Suprapubic skin (tissue), 4 donors: ENCODE results near the gene SFXN5. TPM values are rescaled to one million over a fixed set of nuclear protein-coding genes. Genes with fewer than 3 reads are reported as not detected.

ENCODE experiments used
- DNase-seq, 2 donors: peaks; one replicate each; pipeline ENCODE4 v3.0.0-alpha.2; 2019; ENCODE audit warnings: low spot score in 2 of 2
- H3K27ac ChIP-seq: fragments of 200-600 bp; sonication (generic); one replicate; pipeline ENCODE4 v1.5.1; 2019
- H3K27me3 ChIP-seq: fragments of 200-600 bp; sonication (generic); one replicate; pipeline ENCODE4 v1.5.1; 2019
- H3K36me3 ChIP-seq: fragments of 200-600 bp; sonication (generic); one replicate; pipeline ENCODE4 v1.5.1; 2019
- H3K4me1 ChIP-seq: fragments of 200-600 bp; sonication (generic); one replicate; pipeline ENCODE4 v1.5.1; 2019
- H3K4me3 ChIP-seq: fragments of 200-600 bp; sonication (generic); one replicate; pipeline ENCODE4 v1.5.1; 2019; ENCODE audit warnings: mild to moderate bottlenecking
- H3K9me3 ChIP-seq: fragments of 200-600 bp; sonication (generic); one replicate; pipeline ENCODE4 v1.5.1; 2019
- CTCF ChIP-seq, 2 donors: fragments of 200-600 bp in 1 of 2; fragments of 450-650 bp in 1 of 2; sonication (generic) in 1 of 2; IDR thresholded peaks; one replicate each; pipeline ENCODE4 v1.5.1; 2016 to 2019; ENCODE audit warnings: antibody characterized with exemption in 2 of 2, mild to moderate bottlenecking in 1 of 2, moderate library complexity in 1 of 2
- EP300 ChIP-seq: sonication (generic); formaldehyde crosslinking; IDR thresholded peaks from one replicate; pipeline ENCODE4 v1.6.1; 2017; ENCODE audit warnings: antibody characterized with exemption
- POLR2A ChIP-seq, 2 donors: fragments of 450-650 bp; IDR thresholded peaks; one replicate each; pipeline ENCODE4 v1.6.1; 2017; ENCODE audit warnings: antibody characterized with exemption in 2 of 2, mild to moderate bottlenecking in 2 of 2, moderate library complexity in 2 of 2
- POLR2AphosphoS5 ChIP-seq, 3 donors: sonication (generic); formaldehyde crosslinking; IDR thresholded peaks; one replicate each; pipeline ENCODE4 v1.6.1; 2017; ENCODE audit warnings: antibody characterized with exemption in 3 of 3
- WGBS: methylation state at CpG from one replicate; pipeline ENCODE4 v1.1.5; 2018; 5-methylcytosine and 5-hydroxymethylcytosine counted together
- total RNA-seq, 4 donors: library from RNA; depleted of rRNA; stranded (reverse); fragments of >200 nt; gene quantifications; one replicate each; pipeline ENCODE4 v1.1.0, GENCODE V29; 2016

Gene SFXN5
- total RNA-seq, 4 donors from 2014 or later, result 11.9 to 25.7 (median 18.8) TPM

GRCh38 chr2:73070643-73071359 is 711 bp downstream of the SFXN5 start:
- H3K27ac ChIP-seq, result peak overlapping the region; percentile 91
- DNase-seq, result no peak
- TF ChIP-seq POLR2A (IDR thresholded peaks at IDR 0.05) (no peak), CTCF (IDR thresholded peaks at IDR 0.05) (no peak), EP300 (no peak), POLR2AphosphoS5 (IDR thresholded peaks at IDR 0.05) (no peak)
- H3K4me1 ChIP-seq, result peaks cover 35% of the 10 kb centered on the region
- peaks cover 11% of the 10 kb centered on the region for H3K36me3 ChIP-seq
- H3K27me3 ChIP-seq, result no peaks in the 10 kb centered on the region
- H3K4me3 ChIP-seq, result peak overlapping the region; percentile 95
- 0% methylated on average over 2 of the region's 83 CpGs for WGBS
- H3K9me3 ChIP-seq, result no peaks in the 10 kb centered on the region

GRCh38 chr2:73069855-73070642 is 1.5 kb downstream of the SFXN5 start:
- TF ChIP-seq CTCF (IDR thresholded peaks at IDR 0.05) (no peak), POLR2AphosphoS5 (IDR thresholded peaks at IDR 0.05) (no peak), EP300 (no peak), POLR2A (IDR thresholded peaks at IDR 0.05) (no peak)
- no peaks in the 10 kb centered on the region for H3K27me3 ChIP-seq
- H3K9me3 ChIP-seq, result no peaks in the 10 kb centered on the region
- peaks cover 35% of the 10 kb centered on the region for H3K4me1 ChIP-seq
- WGBS, result 14% methylated on average over 28 of the region's 29 CpGs
- H3K27ac ChIP-seq, result peak overlapping the region; percentile 91
- H3K4me3 ChIP-seq, result peak overlapping the region; percentile 95
- peaks cover 4% of the 10 kb centered on the region for H3K36me3 ChIP-seq
- DNase-seq, result no peak

- Histone ChIP-seq H3K9me3 (no peaks in the 10 kb centered on the region), H3K36me3 (no peaks in the 10 kb centered on the region), H3K27me3 (no peaks in the 10 kb centered on the region), H3K4me1 (peaks cover 36% of the 10 kb centered on the region), H3K4me3 (peak overlapping the region; percentile 95), H3K27ac (no peak overlapping the region)
- WGBS, result 72% methylated on average over 7 of the region's 7 CpGs
- TF ChIP-seq EP300 (no peak), POLR2AphosphoS5 (IDR thresholded peaks at IDR 0.05) (no peak), CTCF (IDR thresholded peaks at IDR 0.05) (no peak), POLR2A (IDR thresholded peaks at IDR 0.05) (no peak)
- no peak for DNase-seq
These were observed 2.3 kb downstream of the SFXN5 start for GRCh38 chr2:73069041-73069854.

- TF ChIP-seq POLR2AphosphoS5 (IDR thresholded peaks at IDR 0.05), result no peak
- TF ChIP-seq EP300, result no peak
- no peak for TF ChIP-seq CTCF (IDR thresholded peaks at IDR 0.05)
- TF ChIP-seq POLR2A (IDR thresholded peaks at IDR 0.05), result no peak
These were observed 3.4 kb downstream of the SFXN5 start for GRCh38 chr2:73068147-73068546.

More at GRCh38 chr2:73068147-73068546, 3.4 kb downstream of the SFXN5 start:
- no peak overlapping the region for H3K27ac ChIP-seq
- no peaks in the 10 kb centered on the region for H3K9me3 ChIP-seq
- 80% methylated on average over 2 of the region's 2 CpGs for WGBS
- no peaks in the 10 kb centered on the region for H3K27me3 ChIP-seq
- no peak for DNase-seq
- no peak overlapping the region for H3K4me3 ChIP-seq
- H3K4me1 ChIP-seq, result peaks cover 44% of the 10 kb centered on the region
- no peaks in the 10 kb centered on the region for H3K36me3 ChIP-seq
